Epidermal melanocyte (primary cell): Measurements from ENCODE around the gene POMP.
"Not testable (repeated sequence)": the region's sequence is repeated elsewhere in the genome, so short reads cannot be mapped to it uniquely, and the experiment has no call there.

Experiments used
- DNase-seq: peaks from one replicate; pipeline ENCODE4 v3.0.0; 2011; ENCODE audit warnings: low spot score; ENCODE audit not compliant: insufficient read length

The POMP gene

DNA sequence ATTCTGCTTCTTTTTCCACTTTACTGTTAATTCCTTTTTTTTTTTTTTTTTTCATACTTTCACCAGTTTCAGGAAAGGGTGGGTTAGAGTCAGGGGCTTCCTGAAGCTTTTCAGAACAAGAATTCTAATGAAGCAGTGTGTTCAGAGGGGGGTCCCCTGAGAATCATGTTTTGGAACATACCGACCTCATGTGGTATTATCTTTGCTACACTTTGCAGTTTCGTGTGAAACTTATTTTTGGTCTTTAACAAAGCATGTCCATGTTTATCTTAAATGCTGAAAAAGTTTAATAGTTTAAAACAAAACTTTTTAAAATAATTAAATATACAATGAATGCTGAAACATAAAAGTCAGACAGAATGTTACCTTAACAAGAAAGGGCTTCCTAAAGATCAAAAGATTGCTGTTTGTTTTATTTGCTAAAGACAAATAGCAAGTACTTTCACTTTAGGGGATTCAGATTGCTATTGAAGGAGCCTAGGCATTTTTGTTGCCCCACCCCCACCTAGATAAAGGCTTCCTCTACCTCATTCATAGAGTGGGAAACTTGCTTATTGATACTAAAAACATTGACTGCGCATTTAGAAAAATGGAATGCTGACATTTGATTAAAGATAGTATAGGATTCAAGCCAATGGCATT, 21.1 kb upstream of the POMP start:
- DNase-seq, result no peak

DNA sequence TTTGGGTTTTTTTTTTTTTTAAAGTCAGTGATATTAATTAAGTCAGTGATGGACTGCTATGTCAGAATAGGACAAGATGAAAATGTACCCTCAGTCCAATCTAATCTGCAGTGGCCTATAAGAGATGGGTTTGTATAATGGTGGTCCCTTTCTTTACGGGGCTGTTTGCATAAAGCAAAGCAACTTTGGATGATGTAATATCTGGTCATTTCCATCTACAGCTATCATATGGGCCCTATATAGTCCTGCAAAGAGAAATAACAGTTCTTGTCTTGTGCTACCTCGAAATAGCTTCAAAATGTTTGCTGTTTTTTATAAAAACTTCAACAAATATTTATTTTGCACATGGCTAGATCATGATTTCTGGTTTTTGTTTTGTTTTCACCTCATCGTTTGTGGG, 20.2 kb upstream of the POMP start:
- DNase-seq, result no peak

DNA sequence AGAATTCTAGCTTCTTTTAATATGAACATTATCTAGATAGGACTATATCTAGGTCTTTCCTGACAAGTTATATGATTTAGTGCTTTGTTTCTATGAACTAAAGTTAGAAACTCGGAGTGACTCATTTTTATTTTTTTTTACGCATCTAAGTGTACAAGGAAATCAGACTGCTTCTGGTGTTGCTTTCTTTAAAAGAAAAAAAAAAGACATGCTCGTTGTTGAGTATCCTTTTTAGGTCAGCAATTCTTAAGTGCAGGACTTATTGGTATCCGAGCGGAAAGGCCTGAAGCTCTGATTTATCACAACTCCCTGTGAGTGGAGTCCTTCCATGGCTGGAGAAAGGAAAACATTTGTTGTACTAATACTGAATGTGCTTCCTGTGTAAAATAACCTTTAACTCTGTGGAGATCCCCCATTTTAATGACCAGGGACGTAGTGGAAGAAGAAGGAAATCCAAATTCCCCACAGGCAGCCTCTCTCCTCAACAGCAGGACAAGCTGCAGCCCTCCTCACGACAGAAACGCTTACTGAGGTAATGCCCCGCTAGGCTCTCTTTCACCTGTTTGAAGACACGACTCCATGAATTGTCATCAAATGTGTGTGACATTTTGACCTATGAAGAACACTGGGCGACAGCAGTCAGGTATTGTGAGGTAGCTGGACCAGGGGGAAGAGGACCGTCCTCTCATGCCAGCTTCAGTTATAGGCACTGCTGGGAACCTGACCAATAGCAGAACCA, 17.9 kb upstream of the POMP start:
- DNase-seq, result no peak

DNA sequence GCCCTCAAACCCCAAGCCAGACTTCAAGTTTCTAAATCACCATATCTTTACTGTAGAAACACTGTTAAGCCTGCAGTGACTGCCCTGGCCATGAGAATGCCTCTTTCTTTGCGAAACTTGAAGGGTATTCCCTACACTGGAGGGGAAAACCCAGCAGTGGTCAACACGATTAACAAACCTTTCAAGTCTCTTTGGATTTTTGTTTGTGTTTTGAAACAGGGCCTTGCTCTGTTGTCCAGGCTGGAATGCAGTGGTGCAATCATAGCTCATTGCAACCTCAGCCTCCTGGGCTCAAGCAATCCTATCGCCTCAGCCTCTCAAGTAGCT, 17.4 kb upstream of the POMP start:
- no peak for DNase-seq

DNA sequence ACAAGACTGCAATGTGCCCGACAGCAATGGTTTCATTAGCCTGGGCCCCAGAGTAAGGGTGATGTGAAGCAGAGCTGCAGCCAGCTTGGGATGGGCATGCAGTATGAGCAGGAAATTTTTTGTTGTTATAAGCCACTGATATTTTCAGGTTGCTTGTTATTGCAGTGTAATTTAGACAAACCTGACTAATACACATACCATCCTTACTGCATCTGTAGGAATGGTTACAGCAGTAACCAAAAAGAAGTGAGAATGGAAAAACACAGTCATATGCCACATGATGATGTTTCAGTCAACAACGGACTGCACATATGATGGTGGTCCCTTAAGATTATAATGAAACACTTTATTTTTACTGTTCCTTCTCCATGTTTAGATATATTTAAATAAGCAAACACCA, 8.6 kb upstream of the POMP start:
- DNase-seq, result no peak

DNA sequence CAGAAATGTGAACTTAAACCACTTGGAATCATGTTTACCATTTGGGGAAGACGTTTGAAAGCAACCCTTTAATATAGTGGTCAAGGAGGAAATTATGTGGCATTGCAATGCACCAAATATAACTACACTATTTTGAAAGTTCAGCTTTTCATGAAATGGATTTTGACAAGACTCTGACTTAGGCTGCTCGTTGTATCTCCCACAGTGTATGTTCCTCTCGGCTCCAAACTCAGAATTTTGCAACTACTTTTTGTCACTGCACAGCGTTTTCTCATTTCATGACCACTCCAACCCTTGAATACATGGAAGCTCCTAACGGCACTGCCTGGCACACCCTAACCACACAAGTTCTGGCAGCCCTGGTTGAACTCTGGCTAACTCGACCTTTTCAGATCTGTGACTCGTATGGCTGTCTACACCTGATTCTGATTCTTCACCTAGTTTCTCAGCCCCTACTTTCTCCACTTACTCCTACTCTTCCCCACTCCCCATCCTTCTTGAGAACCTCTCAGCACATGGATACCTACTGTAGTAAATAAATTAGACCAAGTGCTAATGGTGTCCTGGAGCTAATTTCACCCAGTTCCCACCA, 7.0 kb upstream of the POMP start:
- no peak for DNase-seq

DNA sequence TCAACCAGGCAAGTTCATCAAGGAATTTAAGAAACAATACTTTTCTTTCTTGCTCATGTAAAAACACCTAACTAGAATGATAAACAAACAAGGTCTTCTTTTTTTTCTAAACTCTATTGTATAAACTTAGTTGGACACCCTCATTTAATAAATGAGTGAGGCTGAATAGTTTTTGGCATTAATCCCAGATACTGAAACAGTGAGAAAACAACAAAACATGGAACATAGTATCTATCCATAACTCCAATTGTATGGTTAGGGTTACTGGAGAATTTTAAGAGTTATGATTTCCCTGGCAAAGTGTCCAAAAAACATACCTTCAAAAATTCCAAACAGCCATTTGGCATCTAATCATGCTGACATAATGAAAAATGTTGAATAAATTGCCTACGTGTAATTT, 5.8 kb upstream of the POMP start:
- no peak for DNase-seq

DNA sequence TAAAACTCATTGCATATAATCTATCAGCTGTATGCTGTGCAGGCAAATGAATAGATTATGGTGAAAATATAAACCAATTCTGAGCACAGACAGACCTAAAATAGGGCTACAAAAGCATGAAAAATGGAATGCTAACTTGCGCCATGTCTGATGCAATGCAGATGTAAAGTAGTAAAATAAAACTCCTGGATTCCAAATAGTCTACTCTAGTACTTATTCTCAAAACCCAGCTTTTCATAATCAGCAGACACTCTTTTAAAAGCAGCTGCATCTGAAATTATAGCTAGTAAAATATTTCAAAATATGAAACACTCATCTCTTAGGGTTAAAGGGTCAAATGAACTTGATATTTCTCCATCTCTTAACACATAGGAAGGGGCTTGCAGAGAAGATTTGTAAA, 4.7 kb upstream of the POMP start:
- DNase-seq, result no peak

DNA sequence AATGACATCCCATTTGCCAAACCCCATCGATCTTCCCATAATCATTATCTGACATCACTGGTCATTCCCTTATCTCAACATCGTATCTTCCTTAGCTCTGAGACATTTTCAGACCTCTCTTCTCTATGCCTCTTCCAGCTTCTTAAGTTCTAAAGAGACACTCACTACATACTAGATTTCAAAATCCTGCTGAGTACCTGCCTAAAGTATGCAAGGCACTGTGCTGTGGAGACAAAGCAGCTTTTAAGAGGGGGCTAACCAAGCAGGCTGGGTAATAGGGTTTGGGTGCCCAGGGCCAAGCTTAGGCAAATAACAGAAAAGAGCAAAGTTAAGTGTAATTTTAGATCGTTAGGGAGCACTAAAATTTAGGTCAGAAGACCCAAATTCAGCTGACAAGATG, 3.4 kb upstream of the POMP start:
- DNase-seq, result no peak

DNA sequence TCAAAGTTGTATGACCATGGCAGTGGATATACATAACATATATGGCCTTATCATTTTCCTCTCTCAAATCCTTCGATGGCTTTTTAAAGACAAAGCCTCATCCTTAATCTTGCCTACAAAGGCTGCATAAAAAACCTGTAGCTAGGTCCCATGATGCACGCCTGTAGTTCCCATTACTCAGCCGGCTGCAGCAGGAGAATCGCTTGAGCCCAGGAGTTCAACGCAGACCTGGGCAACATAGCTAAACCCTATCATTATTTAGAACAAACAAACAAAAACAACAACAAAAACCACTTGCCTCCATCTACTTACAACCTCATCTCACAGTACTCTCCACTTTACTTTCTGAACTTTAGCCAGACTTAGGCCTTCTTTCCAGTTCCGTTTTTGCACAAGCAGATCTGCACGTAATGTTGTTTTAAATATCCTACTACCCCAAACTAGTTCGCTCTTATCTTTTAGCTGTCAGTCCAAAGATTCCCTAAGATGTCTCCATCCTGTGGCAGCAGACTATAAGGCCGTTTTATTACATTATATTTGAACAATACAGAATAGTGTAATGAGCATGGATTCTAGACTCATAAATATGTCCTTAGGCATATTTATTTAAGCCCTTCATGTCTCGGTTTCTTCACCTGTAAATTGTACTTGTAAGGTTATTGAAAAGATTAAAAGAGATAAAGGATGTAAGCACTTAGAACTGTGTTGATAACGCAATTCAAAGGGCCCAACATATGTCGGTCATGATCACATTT, 969 bp upstream of the POMP start:
- DNase-seq, result no peak

DNA sequence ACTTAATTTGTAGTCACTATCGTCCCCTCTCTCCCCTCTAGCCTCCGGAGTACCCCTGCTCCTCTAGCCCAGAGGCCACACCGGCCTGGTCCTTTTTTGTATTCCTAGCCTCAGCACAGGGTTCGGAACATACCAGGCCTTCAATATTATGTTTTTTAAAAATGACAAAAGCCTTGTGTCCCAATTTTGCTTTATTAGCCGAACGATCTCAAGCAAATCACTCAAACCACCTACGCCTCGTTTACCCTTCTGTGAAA, 463 bp upstream of the POMP start:
- DNase-seq, result no peak

DNA sequence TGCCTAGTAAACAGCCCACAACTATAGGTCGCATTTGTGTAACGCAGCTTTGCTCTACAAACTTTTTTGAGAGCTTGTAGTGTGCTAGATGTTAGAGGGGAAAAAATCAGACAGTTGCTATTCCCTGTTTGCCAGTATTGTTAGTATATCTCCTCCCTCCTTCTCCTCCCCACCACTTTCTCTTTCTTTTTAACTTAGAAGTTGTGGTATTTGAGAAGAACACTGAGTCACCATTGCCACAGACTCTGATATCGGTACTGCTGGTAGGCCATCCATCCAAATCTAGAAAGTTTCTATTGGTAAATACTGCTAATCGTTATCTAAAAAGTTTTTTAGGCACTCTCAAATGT, 666 bp downstream of the POMP start:
- no peak for DNase-seq

DNA sequence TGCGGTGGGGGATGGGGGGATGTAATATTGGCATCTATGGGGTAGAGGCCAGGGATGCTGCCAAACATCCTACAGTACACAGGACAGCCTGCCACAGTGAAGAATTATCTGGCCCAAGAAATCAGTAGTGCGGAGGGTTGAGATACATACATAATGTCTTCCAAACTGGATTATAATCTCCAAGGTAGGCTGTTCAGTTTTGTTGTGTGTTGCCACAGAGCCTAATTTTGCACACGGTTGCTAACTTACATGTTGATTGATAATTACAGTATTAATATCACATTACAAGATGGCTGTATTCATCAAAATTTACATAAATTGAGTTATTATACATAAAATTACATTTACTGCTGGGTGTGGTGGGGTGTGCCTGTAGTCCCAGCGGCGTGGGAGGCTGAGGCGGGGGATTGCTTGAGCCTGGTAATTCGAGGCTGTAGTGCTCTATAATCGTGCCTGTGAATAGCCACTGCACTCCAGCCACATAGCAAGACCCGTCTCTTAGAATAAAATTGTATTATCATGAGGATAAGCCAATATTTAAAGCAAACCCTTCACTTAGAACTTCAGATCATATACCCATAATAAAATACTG, 8.1 kb downstream of the POMP start:
- DNase-seq, result no peak

DNA sequence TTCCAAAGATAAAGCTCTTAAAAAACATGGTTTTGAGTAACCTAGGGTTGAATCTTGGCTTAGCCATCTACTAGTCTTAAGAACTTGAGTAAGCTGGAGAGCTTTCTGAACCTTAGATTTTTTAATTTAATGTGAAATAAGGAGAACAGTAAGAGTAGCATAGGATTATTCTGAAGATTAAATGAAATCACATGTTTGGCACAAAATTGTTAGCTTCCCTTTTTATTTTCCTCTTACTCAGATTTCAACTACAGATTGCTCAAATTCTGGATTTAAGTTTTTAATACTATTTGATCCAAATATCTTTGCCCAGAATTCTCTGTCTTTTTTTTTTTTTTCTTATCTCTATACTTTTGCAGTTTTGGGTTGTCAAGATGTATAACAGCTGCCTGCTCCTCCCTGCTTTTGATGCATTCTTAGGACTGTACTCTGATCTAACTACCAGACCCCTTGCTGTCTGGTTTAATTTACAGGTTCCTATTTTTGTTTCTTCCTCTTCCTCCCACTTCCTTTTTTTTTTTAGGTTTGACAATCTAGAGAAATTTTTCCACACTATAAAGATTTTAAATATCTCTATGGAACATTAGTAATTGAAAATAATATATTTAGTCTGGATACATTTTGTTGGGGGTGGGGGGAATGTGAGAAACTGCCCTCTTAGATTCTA, 12.3 kb downstream of the POMP start:
- DNase-seq, result no peak

DNA sequence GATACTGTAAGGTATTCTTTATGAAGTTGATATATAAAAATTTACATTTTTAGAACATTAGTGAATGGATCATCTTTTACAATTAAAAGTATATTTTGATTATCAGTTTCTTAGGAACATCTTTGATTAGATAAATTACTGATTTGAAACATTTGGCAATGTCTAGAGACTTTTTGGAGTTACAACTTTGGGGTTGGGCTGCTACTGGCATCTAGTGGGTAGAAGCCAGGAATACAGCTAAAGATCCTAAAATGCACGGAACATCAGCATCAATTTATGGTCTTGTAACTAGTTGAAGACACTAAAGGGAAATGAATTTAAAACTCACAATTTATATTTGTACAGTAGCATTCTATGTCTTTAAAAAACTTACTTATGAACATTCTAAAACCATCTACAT, 19.9 kb downstream of the POMP start:
- no peak for DNase-seq

DNA sequence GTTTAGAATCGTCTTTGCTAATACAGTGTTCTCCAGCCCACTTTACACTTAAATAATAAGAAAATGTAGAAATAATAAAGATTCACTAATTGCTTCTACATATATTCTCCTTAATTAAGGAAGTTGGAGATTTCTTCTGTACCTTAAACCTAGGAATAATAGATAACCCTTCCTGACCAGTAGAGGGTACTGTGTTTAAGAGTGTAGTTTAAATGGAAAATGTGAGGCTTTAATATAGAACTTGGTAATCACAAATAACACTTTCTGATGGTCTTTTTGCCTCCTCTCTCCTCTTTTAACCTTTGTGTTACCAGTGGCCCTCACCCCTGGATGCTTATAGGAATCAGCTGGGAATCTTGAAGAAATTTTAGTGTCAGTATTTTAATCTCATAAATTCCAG, 20.7 kb downstream of the POMP start:
- no peak for DNase-seq

DNA sequence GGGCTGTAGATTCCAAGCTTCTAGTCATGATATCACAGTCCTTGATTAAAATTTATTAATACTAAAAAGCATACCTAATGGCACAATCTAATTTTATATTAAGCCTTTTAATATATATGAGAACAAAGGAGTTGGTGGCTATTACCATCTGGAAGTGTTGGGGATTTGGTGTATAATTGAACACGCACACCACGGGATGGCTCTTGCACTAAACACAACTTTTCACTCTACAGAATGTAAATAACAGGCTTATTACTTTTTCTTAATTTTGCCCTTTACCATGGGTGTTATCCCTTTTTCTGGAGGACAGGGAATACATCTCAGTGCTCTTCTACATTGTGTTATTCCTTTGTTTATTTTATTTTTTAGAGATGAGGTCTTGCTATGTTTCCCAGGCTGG, 21.6 kb downstream of the POMP start:
- no peak for DNase-seq

DNA sequence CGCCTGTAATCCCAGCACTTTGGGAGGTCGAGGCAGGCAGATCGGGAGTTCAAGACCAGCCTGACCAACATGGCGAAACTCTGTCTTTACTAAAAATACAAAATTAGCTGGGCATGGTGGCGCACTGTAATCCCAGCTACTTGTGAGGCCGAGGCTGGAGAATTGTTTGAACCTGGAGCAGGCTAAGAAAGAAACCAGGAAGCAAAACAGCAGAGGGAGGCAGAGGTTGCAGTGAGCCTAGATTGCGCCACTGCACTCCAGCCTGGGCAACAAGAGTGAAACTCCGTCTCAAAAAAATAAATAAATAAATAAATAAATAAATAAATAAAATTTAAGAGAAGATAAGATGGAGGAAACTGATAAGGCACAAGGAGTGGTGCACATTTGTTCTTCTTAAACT, 24.2 kb downstream of the POMP start:
- not testable (repeated sequence) for DNase-seq

DNA sequence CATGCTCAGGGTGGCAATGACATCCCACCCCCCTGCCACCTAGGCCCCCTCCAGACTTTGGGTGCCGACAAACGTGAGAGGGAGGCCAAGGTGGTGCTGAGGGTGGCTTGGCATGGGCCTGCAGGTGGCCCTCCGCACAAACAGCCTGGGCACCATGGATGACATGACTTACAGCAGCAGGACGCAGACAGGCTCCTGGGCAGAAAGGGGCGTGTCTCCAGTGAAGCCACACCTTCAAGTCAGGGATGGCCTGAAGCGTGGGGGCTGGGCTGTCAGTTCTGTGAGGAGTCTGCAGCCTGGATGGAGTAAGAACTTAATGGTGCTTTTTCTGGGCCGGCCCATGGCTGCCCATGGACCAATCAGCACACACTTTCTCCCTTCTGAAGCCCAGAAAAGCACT, 25.3 kb downstream of the POMP start:
- no peak for DNase-seq

DNA sequence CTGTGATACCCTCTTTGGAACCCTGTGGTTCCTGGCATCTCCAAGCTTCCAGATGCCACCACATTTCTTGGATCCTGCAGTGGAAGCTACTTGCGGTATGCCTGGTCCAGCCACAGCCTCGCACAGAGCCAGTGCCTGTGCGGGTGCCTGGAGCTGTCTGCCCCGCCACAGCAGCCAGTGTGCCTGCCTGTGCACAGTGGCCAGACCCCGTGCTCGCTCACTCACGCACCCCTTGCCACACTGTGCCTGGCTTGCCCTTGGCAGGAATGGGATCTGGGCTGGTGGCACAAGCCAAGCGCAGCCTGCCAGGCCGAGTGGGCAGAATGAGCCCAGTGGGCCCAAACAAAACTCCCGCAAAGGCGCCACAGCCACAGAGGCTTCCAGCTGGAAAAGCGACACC, 26.2 kb downstream of the POMP start:
- no peak for DNase-seq

DNA sequence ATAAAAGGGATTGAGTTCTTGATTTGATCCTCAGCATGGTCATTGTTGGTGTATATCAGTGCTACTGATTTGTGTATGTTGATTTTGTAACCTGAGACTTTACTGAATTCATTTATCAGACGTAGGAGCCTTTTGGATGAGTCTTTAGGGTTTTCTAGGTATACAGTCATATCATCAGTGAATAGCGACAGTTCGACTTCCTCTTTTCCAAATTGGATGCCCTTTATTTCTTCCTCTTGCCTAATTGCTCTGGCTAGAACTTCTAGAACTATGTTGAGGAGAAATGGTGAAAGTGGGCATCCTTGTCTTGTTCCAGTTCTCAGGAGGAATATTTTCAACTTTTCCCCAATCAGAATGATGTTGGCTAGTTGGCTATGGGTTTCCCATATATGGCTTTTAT, 27.0 kb downstream of the POMP start:
- DNase-seq, result no peak
